Umbilical cord (tissue), 2 donors: ENCODE results near the gene EHMT2. TPM values are rescaled to one million over a fixed set of nuclear protein-coding genes. Genes with fewer than 3 reads are reported as not detected.
"Not testable (repeated sequence)": the region's sequence is repeated elsewhere in the genome, so short reads cannot be mapped to it uniquely, and the experiment has no call there.

ENCODE experiments used
- DNase-seq: peaks from one replicate; pipeline ENCODE4 v3.0.0-alpha.2; 2015; ENCODE audit warnings: low spot score
- total RNA-seq: library from RNA; depleted of rRNA; stranded (reverse); fragments of >200 nt; gene quantifications from one replicate; pipeline ENCODE4 v1.2.3, GENCODE V29; 2014; ENCODE audit warnings: low replicate concordance; ENCODE audit not compliant: insufficient read depth

EHMT2 gene
- total RNA-seq, 1 donor from 2014 or later = 33.9 TPM

GRCh38 chr6:31915351-31915750, 17.9 kb upstream of the EHMT2 start:
- no peak for DNase-seq

- DNase-seq = peak; percentile 66
Observed at GRCh38 chr6:31911826-31912585, 14.5 kb upstream of the EHMT2 start.

- DNase-seq = not testable (repeated sequence)
Observed at GRCh38 chr6:31909298-31909697, 11.8 kb upstream of the EHMT2 start.

GRCh38 chr6:31908791-31909190, 11.3 kb upstream of the EHMT2 start:
- no peak for DNase-seq

- not testable (repeated sequence) for DNase-seq
Observed at GRCh38 chr6:31908255-31908654, 10.8 kb upstream of the EHMT2 start.

- DNase-seq = peak; percentile 50
Observed at GRCh38 chr6:31907158-31907813, 9.8 kb upstream of the EHMT2 start.

- DNase-seq = not testable (repeated sequence)
Observed at GRCh38 chr6:31906727-31907126, 9.2 kb upstream of the EHMT2 start.

GRCh38 chr6:31906122-31906521, 8.6 kb upstream of the EHMT2 start:
- DNase-seq = no peak

- DNase-seq = no peak
Observed at GRCh38 chr6:31905041-31905440, 7.5 kb upstream of the EHMT2 start.

- DNase-seq = peak; percentile 91
Observed at GRCh38 chr6:31903957-31904356, 6.5 kb upstream of the EHMT2 start.

GRCh38 chr6:31901953-31902643, 4.6 kb upstream of the EHMT2 start, which contains the start of gene ZBTB12:
TSS of gene ZBTB12 (minus strand) at chr6:31902086. CDS start at chr6:31901305, 781 bp downstream.
- peak; percentile 99 for DNase-seq

- peak; percentile 72 for DNase-seq
Observed at GRCh38 chr6:31901415-31901952, 4.0 kb upstream of the EHMT2 start.

GRCh38 chr6:31900917-31901414, 3.5 kb upstream of the EHMT2 start:
- DNase-seq = no peak

GRCh38 chr6:31899882-31900722, 2.6 kb upstream of the EHMT2 start:
- DNase-seq = no peak

GRCh38 chr6:31899215-31899614, 1.7 kb upstream of the EHMT2 start:
- DNase-seq = no peak

- peak; percentile 70 for DNase-seq
Observed at GRCh38 chr6:31898383-31899011, 999 bp upstream of the EHMT2 start.

GRCh38 chr6:31896856-31897611, 464 bp downstream of the EHMT2 start:
- no peak for DNase-seq

- no peak for DNase-seq
Observed at GRCh38 chr6:31896493-31896855, 1.0 kb downstream of the EHMT2 start.

- no peak for DNase-seq
Observed at GRCh38 chr6:31892821-31893220, 4.7 kb downstream of the EHMT2 start.
